ENCODE results near the gene MYLK4.

Gene MYLK4

DNA sequence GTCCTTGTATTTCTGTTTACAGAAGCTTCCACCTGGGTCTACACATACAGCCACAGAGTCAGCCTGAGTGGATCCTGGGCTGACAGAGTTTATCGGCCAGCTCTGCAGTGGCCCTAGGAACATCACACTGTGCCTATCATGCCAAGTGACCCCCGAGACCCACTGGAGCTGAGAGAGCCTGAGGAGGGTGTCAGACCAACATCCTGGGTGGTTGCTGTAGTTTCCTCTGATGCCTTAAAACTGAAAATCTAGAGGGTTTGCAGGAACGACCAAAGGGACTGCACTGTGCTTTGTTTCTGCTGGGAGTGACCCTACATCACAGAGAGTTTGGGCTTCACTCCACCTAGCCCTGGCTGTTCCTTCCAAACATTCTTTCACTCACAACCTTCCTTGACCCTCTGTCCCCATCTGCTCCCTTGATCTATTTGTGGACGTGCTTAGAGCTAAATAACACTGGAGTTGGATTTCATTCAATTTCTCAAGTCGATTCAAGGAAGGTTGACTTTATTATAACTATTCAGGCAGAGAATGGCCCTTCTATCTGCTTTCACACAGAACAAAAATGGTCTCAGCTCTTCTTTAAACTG is 18.1 kb downstream of the MYLK4 start:
- no peak for TF ChIP-seq CTCF (IDR thresholded peaks at IDR 0.05; ENCODE audit: low read depth, low read length)

DNA sequence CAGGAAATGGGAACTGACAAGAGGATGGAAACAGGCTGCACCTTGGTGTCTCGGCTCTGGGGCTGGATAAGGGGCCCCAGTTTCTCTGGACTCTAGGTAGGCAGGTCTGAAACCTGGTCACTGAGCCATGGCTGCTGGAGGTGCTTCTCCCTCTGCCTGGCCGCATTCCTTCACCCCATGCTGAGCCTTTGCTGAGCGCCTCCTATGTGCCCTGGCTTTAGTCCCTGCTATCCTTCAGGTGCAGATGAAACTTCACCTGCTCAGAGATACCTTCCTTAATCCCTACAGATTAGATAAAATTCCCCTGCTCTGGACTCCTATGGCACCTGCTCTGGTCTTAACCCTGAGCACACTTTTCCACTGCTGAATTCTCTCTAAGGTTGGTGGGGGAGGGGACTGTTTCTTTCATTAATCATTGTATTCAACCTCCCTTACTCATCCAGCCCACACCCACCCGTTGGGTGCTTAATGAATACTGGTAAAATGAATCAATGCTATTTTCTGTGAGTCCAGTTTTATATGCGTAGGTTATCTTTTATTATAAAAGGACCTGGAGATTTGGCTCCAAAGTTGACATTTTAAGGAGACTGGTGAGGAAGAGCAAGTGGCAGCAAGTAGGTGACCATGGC is 19.3 kb downstream of the MYLK4 start:
- DNase-seq (ENCODE audit: extremely low read depth, low read depth): no peak
- no peak for TF ChIP-seq CTCF (IDR thresholded peaks at IDR 0.05; ENCODE audit: low read depth, low read length)

More for the DNA sequence above, 18.1 kb downstream of the MYLK4 start:
- DNase-seq (ENCODE audit: extremely low read depth, low read depth): no peak

DNA sequence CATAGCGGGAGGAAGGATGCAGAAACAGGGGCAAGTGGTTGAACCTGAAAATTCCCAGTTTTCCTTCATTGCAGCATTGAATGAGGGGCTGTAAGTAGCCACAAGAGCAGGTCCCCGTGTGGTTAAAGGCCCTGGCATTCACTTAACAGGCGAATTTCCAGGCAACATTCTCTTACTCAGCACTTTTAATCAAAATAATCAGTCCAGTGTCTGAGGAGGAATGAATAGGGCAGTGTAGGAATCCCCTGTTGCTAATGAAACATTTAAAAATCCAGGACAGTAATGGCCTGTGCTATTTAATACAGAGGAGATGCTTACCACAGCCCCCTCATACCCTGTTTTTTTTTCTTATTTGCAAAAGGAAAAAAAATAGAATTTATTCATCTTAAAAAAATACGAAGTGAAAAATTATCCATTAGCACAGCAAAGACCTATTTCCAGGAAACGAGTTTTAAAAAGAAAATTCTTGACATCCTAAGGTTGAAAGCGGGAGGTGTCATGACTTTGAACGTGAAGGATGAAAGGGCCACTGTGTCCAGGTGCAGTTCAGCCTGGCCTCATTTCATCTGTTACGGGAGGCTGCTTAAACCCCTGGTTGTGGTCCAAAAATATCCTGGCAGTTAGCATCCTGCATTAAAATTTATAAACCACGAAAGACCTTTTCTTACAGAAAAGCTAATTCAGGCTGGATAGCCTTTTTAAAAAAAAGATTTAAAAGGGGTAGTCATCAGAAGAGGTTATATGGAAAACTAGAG is 20.2 kb downstream of the MYLK4 start:
- DNase-seq (ENCODE audit: extremely low read depth, low read depth): no peak
- TF ChIP-seq CTCF (IDR thresholded peaks at IDR 0.05; ENCODE audit: low read depth, low read length): no peak

DNA sequence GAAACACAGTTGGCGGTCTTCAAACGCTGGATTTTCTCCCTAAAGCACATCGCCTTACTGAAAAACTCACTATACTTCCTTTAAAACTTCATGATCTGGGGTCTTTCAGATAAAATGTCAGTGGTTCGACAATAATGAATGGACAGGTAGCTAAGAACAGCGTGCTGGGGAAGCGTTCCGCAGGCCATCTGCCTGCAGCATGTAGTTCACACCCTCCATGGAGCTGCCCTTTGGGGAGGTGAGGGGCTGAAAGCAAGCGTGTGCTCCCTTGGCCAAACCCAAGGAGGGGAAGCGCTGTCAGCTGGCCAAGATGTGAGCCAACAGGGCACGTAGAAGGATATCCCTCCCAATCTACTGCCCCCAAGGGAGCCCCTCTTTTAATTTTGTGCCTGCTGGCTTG is 20.8 kb downstream of the MYLK4 start:
- DNase-seq (ENCODE audit: extremely low read depth, low read depth): no peak
- TF ChIP-seq CTCF (IDR thresholded peaks at IDR 0.05; ENCODE audit: low read depth, low read length): no peak

- no peak for DNase-seq (ENCODE audit: extremely low read depth, low read depth)
- no peak for TF ChIP-seq CTCF (IDR thresholded peaks at IDR 0.05; ENCODE audit: low read depth, low read length)
These were observed 24.6 kb downstream of the MYLK4 start for GRCh38 chr6:2725999-2726567.

DNA sequence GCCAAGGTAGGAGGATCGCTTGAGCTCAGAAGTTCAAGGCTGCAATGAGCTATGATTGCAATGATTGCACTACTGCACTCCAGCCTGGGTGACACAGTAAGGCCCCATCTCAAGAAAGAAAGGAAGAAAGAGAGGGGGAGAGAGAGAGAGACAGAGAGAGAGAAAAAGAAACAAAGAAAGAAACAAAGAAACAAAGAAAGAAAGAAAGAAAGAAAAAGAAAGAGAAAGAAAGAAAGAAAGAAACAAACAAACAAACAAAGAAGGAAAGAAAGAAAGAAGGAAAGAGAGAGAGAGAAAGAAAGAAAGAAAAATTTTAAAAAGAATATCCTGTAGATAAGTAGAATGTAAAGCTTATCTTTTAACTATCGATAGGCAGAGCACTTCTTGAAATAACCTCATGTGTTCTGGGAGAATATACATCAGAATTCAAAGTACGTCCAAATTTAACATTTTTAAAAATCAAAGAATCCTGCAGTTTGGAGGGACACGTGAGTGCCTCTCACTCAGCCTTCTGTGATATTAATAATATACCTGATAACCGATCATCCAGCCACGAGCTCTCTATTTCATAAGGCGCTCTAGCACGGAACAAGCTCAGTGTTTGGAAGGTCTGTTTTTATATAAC is 25.2 kb downstream of the MYLK4 start:
- TF ChIP-seq CTCF (IDR thresholded peaks at IDR 0.05; ENCODE audit: low read depth, low read length): no peak
- no peak for DNase-seq (ENCODE audit: extremely low read depth, low read depth)

All from AG09319 (cell line).